ENCODE data around the gene SSBP4. TPM values are rescaled to one million over a fixed set of nuclear protein-coding genes. Genes with fewer than 3 reads are reported as not detected.

The SSBP4 gene
- total RNA-seq, 1 experiment from 2014 or later, result 46.1 TPM

DNA sequence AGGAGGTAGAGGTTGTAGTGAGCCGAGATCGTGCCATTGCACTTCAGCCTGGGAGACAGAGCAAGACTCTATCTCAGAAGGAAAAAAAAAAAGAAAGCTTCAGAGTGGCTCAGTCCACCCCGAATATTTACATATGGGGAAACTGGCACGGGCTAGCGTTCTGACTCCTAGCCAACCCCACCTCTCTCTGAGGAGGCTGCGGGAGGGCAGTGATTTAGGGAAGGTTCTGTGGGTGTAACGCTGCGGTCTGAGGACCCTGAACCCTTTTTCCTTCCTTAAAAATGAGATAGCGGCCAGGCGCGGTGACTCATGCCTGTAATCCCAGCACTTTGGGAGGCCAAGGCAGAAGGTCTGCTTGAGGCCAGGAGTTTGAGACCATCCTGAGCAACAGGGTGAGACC lies 26.8 kb upstream of the SSBP4 start:
- H2AFZ ChIP-seq (ENCODE audit: low read length), result no peak overlapping the region

More for the DNA sequence above, 26.8 kb upstream of the SSBP4 start:
- TF ChIP-seq, protein P1, sequence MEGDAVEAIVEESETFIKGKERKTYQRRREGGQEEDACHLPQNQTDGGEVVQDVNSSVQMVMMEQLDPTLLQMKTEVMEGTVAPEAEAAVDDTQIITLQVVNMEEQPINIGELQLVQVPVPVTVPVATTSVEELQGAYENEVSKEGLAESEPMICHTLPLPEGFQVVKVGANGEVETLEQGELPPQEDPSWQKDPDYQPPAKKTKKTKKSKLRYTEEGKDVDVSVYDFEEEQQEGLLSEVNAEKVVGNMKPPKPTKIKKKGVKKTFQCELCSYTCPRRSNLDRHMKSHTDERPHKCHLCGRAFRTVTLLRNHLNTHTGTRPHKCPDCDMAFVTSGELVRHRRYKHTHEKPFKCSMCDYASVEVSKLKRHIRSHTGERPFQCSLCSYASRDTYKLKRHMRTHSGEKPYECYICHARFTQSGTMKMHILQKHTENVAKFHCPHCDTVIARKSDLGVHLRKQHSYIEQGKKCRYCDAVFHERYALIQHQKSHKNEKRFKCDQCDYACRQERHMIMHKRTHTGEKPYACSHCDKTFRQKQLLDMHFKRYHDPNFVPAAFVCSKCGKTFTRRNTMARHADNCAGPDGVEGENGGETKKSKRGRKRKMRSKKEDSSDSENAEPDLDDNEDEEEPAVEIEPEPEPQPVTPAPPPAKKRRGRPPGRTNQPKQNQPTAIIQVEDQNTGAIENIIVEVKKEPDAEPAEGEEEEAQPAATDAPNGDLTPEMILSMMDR (conservative IDR thresholded peaks at IDR 0.05), result no peak
- Histone ChIP-seq H3K4me1 (ENCODE audit: insufficient read depth, low read length) (no peaks in the 10 kb centered on the region), H2BK120ac (ENCODE audit: low read depth, low read length, poor library complexity, severe bottlenecking) (no peak overlapping the region), H2BK12ac (ENCODE audit: insufficient read length, low read depth, low read length) (no peak overlapping the region), H3K9me3 (ENCODE audit: control insufficient read depth, low read depth, low read length) (no peaks in the 10 kb centered on the region), H3K79me1 (ENCODE audit: insufficient read depth, low read depth, low read length, poor library complexity, severe bottlenecking) (no peaks in the 10 kb centered on the region), H3K23me2 (ENCODE audit: insufficient read length, low read depth, low read length, poor library complexity, severe bottlenecking) (no peaks in the 10 kb centered on the region), H4K8ac (replicated peaks; ENCODE audit: insufficient read length, low read depth, low read length) (no peak overlapping the region), H2BK20ac (ENCODE audit: low read depth, low read length, poor library complexity, severe bottlenecking) (no peak overlapping the region), H3K27ac (ENCODE audit: insufficient read length, low read depth, low read length) (no peak overlapping the region), H3K56ac (ENCODE audit: insufficient read length, low read depth, low read length) (no peak overlapping the region), H4K20me1 (ENCODE audit: control insufficient read depth, insufficient read depth, insufficient read length) (no peaks in the 10 kb centered on the region), H2BK15ac (ENCODE audit: low read depth, low read length) (no peak overlapping the region), H3K9ac (ENCODE audit: extremely low read depth, insufficient read length, low read length) (no peak overlapping the region), H3K18ac (ENCODE audit: insufficient read length, low read depth, low read length) (no peak overlapping the region), H4K5ac (ENCODE audit: insufficient read length, low read depth, low read length) (no peak overlapping the region), H3K14ac (ENCODE audit: insufficient read depth, low read length) (no peak overlapping the region), H3K27me3 (ENCODE audit: insufficient read depth, low read length) (no peaks in the 10 kb centered on the region), H3K79me2 (ENCODE audit: insufficient read depth, low read length) (no peaks in the 10 kb centered on the region), H2BK5ac (ENCODE audit: insufficient read length, low read length) (no peak overlapping the region), H3K4ac (ENCODE audit: low read depth, low read length) (no peak overlapping the region), H2AK5ac (ENCODE audit: insufficient read length, low read length) (no peak overlapping the region), H4K91ac (ENCODE audit: insufficient read length, low read depth, low read length) (no peak overlapping the region), H3K4me2 (ENCODE audit: insufficient read depth, insufficient read length, low read length) (no peak overlapping the region), H3T11ph (ENCODE audit: low read length) (no peak overlapping the region), H3K23ac (ENCODE audit: insufficient read length, low read depth, low read length) (no peak overlapping the region)
- Mint-ChIP-seq H3K27me3 (ENCODE audit: low read depth) (peaks cover 34% of the 10 kb centered on the region), H3K27ac (no peak overlapping the region; a peak in 1 of 7 replicates), H3K9me3 (no peaks in the 10 kb centered on the region), H3K36me3 (ENCODE audit: insufficient read depth in 1 of 3, low read depth in 3 of 3) (peaks cover 0 to 5% (median 5%) of the 10 kb centered on the region in 3 experiments; a peak in 1 of 7 replicates), H3K4me3 (no peak overlapping the region), H3K4me1 (peaks cover 4% of the 10 kb centered on the region in 2 experiments; a peak in 1 of 4 replicates)
- no peak for DNase-seq
- WGBS (ENCODE audit: extremely low coverage, insufficient read length, low lambda C conversion rate), result no CpG with 5 or more reads among the region's 11 CpGs

Measured in H9 (cell line).